Keratinocyte (primary cell): ENCODE results near the gene TSHZ2. TPM values are rescaled to one million over a fixed set of nuclear protein-coding genes. Genes with fewer than 3 reads are reported as not detected.

Experiments used
- DNase-seq: peaks from one replicate; pipeline ENCODE4 v3.0.0-alpha.2; 2011; ENCODE audit warnings: low read depth, missing footprints, low spot score
- FAIRE-seq: peaks from 2 replicates; lab custom pipeline; 2011; peaks lifted over from hg19 to GRCh38; lab: Jason Lieb, UNC
- H2AFZ ChIP-seq: 2 replicates; pipeline ENCODE4 v1.6.0; 2012; ENCODE audit warnings: low read length, control low read depth, inconsistent platforms; ENCODE audit not compliant: control insufficient read depth
- H3K27ac ChIP-seq: 2 replicates; pipeline ENCODE4 v1.5.1; 2011; ENCODE audit warnings: low read length; ENCODE audit not compliant: control insufficient read depth, insufficient read depth
- H3K27me3 ChIP-seq: 3 replicates; pipeline ENCODE4 v1.6.0; 2011; ENCODE audit warnings: low read length; ENCODE audit not compliant: control insufficient read depth, insufficient read depth; ENCODE audit errors: extremely low read depth
- H3K36me3 ChIP-seq, 2 experiments: 2 replicates in 1 of 2; 3 replicates in 1 of 2; pipeline ENCODE4 v1.5.1; 2011; ENCODE audit warnings: low read length in 2 of 2, mild to moderate bottlenecking in 1 of 2; ENCODE audit not compliant: control insufficient read depth in 2 of 2, insufficient read depth in 2 of 2; ENCODE audit errors: extremely low read depth in 1 of 2
- H3K4me1 ChIP-seq: 3 replicates; pipeline ENCODE4 v1.5.1; 2011; ENCODE audit warnings: low read length; ENCODE audit not compliant: control insufficient read depth, insufficient read depth; ENCODE audit errors: extremely low read depth
- H3K4me2 ChIP-seq: 3 replicates; pipeline ENCODE4 v1.6.0; 2011; ENCODE audit warnings: low read depth, low read length; ENCODE audit not compliant: control insufficient read depth, insufficient read depth; ENCODE audit errors: extremely low read depth
- H3K4me3 ChIP-seq, 3 experiments: fragments of 200-600 bp in 1 of 3; sonication (generic) in 1 of 3; 2 replicates in 2 of 3; 3 replicates in 1 of 3; pipeline ENCODE4 v1.5.1; 2011 to 2016; ENCODE audit warnings: low read length in 3 of 3, mild to moderate bottlenecking in 3 of 3, control low read depth in 2 of 3, inconsistent platforms in 1 of 3, low read depth in 1 of 3, mixed read lengths in 1 of 3, mixed run types in 1 of 3, moderate library complexity in 1 of 3; ENCODE audit not compliant: control insufficient read depth in 2 of 3, insufficient read depth in 2 of 3; ENCODE audit errors: extremely low read depth in 1 of 3
- H3K79me2 ChIP-seq: 2 replicates; pipeline ENCODE4 v1.6.0; 2012; ENCODE audit warnings: low read length; ENCODE audit not compliant: control insufficient read depth, insufficient read depth
- H3K9ac ChIP-seq: 3 replicates; pipeline ENCODE4 v1.6.0; 2011; ENCODE audit warnings: low read length; ENCODE audit not compliant: control insufficient read depth, insufficient read depth; ENCODE audit errors: extremely low read depth
- H3K9me1 ChIP-seq: 3 replicates; pipeline ENCODE4 v1.6.0; 2011; ENCODE audit warnings: low read length; ENCODE audit not compliant: control insufficient read depth, insufficient read depth; ENCODE audit errors: extremely low read depth
- H3K9me3 ChIP-seq: 2 replicates; pipeline ENCODE4 v1.5.1; 2012; ENCODE audit warnings: low read depth, low read length; ENCODE audit not compliant: control insufficient read depth
- H4K20me1 ChIP-seq: 3 replicates; pipeline ENCODE4 v1.6.0; 2011; ENCODE audit warnings: low read length; ENCODE audit not compliant: control insufficient read depth, insufficient read depth; ENCODE audit errors: extremely low read depth
- EZH2 ChIP-seq: IDR thresholded peaks from one replicate; pipeline ENCODE4 v1.6.1; 2012; ENCODE audit warnings: inconsistent platforms, mild to moderate bottlenecking, low read length, moderate library complexity
- dilution Hi-C: fragments of 300-500 bp; cut with MboI; formaldehyde crosslinking; loops from one replicate; pipeline ENCODE4 v1.7.0; 2020; ENCODE audit warnings: low sequenced_read_pairs; ENCODE audit not compliant: extremely low pct_ligation_motif_present
- polyA plus RNA-seq, 5 experiments: library from polyadenylated mRNA; depleted of rRNA in 3 of 5; stranded (reverse) in 3 of 5; stranded (forward) in 1 of 5; unstranded in 1 of 5; fragments of >200 nt; gene quantifications; 1 replicate in 1 of 5; 2 replicates in 3 of 5; 3 replicates in 1 of 5; pipeline versions ENCODE4 v1.2.1 to v1.2.3, GENCODE V29; 2011 to 2012; ENCODE audit warnings: missing spikeins in 2 of 5, low read depth in 1 of 5, low replicate concordance in 1 of 5
- TF ChIP-seq, protein P1 (sequence below), 3 experiments: IDR thresholded peaks in 1 of 3; conservative IDR thresholded peaks in 1 of 3; optimal IDR thresholded peaks in 1 of 3; 2 replicates in 2 of 3; 3 replicates in 1 of 3; pipeline versions ENCODE3 to v1.5.1; 2011; ENCODE audit warnings: low read length in 3 of 3, mild to moderate bottlenecking in 3 of 3, moderate library complexity in 2 of 3, control low read depth in 1 of 3, inconsistent platforms in 1 of 3; ENCODE audit not compliant: insufficient read depth in 2 of 3; ENCODE audit errors: extremely low read depth in 1 of 3

The TSHZ2 gene
- polyA plus RNA-seq, 1 donor (not counting 4 experiments of a cell fraction or from before 2014, with no cell fraction given) = 1.1 TPM

DNA sequence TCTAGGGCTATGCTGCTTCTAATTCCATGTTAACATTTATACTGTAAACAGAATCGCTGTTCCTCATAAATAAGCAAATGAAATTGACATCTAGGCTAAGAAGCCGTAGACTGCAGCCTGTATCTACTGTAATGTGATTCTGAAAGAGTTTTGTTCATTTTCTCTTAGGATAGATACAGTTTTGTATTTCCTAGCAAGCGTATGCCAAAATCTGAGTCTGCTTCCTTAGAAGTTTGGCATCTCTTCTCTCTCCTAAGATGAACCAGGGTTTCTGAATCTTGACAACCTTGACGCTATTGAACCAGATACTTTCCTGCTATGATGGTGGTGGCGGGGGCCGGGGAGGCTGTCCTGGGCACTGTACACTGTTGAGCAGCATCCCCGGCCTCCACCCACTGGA lies 198.0 kb downstream of the TSHZ2 start:
- Histone ChIP-seq H3K79me2 (no peaks in the 10 kb centered on the region), H3K27me3 (peaks cover 3% of the 10 kb centered on the region), H3K36me3 (no peaks in the 10 kb centered on the region), H3K4me1 (no peaks in the 10 kb centered on the region), H3K9me3 (no peaks in the 10 kb centered on the region), H3K4me3 (no peak overlapping the region), H3K9me1 (no peaks in the 10 kb centered on the region), H4K20me1 (no peaks in the 10 kb centered on the region), H3K4me2 (no peak overlapping the region), H3K9ac (no peak overlapping the region), H2AFZ (no peak overlapping the region), H3K27ac (no peak overlapping the region)
- dilution Hi-C loops = no loop called here
- FAIRE-seq = no peak
- TF ChIP-seq EZH2 = no peak
- TF ChIP-seq, protein P1, sequence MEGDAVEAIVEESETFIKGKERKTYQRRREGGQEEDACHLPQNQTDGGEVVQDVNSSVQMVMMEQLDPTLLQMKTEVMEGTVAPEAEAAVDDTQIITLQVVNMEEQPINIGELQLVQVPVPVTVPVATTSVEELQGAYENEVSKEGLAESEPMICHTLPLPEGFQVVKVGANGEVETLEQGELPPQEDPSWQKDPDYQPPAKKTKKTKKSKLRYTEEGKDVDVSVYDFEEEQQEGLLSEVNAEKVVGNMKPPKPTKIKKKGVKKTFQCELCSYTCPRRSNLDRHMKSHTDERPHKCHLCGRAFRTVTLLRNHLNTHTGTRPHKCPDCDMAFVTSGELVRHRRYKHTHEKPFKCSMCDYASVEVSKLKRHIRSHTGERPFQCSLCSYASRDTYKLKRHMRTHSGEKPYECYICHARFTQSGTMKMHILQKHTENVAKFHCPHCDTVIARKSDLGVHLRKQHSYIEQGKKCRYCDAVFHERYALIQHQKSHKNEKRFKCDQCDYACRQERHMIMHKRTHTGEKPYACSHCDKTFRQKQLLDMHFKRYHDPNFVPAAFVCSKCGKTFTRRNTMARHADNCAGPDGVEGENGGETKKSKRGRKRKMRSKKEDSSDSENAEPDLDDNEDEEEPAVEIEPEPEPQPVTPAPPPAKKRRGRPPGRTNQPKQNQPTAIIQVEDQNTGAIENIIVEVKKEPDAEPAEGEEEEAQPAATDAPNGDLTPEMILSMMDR (optimal IDR thresholded peaks at IDR 0.05 in 1 of 3, IDR thresholded peaks at IDR 0.05 in 1 of 3, conservative IDR thresholded peaks at IDR 0.05 in 1 of 3; ENCODE audit: extremely low read depth in 1 of 3, insufficient read depth in 2 of 3, low read length in 3 of 3) = no peak
- DNase-seq = no peak

DNA sequence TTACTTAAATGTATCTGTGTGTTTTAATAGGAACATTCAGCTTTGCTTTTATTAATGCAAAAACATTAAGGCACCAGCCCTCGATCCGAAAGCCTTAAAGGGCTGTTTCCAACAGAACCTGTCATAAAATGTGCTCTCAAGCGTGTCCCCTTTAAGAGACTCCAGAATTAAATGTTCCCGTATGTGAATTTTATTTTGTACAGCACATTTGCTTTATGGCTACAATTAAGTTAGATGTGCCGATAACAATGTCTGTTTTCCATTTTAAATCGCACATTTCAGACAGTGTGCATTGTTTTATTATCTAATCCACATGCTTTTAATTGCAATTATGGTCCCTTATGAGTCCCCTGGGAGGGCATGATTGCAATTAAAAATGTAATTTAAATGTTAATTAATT lies 198.9 kb downstream of the TSHZ2 start:
- Histone ChIP-seq H3K4me2 (no peak overlapping the region), H3K4me1 (no peaks in the 10 kb centered on the region), H2AFZ (no peak overlapping the region), H3K27me3 (peaks cover 3% of the 10 kb centered on the region), H3K9me3 (no peaks in the 10 kb centered on the region), H3K9ac (no peak overlapping the region), H3K79me2 (no peaks in the 10 kb centered on the region), H3K36me3 (no peaks in the 10 kb centered on the region), H3K27ac (no peak overlapping the region), H3K9me1 (no peaks in the 10 kb centered on the region), H4K20me1 (no peaks in the 10 kb centered on the region), H3K4me3 (no peak overlapping the region)
- dilution Hi-C loops = no loop called here
- no peak for TF ChIP-seq EZH2
- TF ChIP-seq, protein P1 (optimal IDR thresholded peaks at IDR 0.05 in 1 of 3, IDR thresholded peaks at IDR 0.05 in 1 of 3, conservative IDR thresholded peaks at IDR 0.05 in 1 of 3; ENCODE audit: extremely low read depth in 1 of 3, insufficient read depth in 2 of 3, low read length in 3 of 3) = no peak
- no peak for FAIRE-seq
- no peak for DNase-seq
